GM04503 (cell line): Measurements from ENCODE around the gene INPP4A.

Source experiments
- DNase-seq: peaks from one replicate; pipeline ENCODE4 v3.0.0-alpha.2; 2012; ENCODE audit warnings: low read depth

The INPP4A gene

GRCh38 chr2:98643496-98644100 lies 198.9 kb downstream of the INPP4A start:
- DNase-seq, result no peak
